ENCODE results near the gene CTAG2. TPM values are rescaled to one million over a fixed set of nuclear protein-coding genes. Genes with fewer than 3 reads are reported as not detected.

Gene CTAG2
- total RNA-seq, 2 experiments from 2014 or later, result not detected

GRCh38 chrX:154658957-154659356, 5.6 kb upstream of the CTAG2 start:
- Histone ChIP-seq H3K4me3 (ENCODE audit: low read length) (no peak overlapping the region), H3K9me3 (ENCODE audit: control insufficient read depth in 1 of 2, insufficient read depth in 1 of 2, low read length in 2 of 2) (no peaks in the 10 kb centered on the region), H3K36me3 (ENCODE audit: insufficient read depth, low read length) (no peaks in the 10 kb centered on the region), H3K27me3 (ENCODE audit: control insufficient read depth in 1 of 2, insufficient read depth in 2 of 2, low read length in 2 of 2) (no peaks in the 10 kb centered on the region), H3K4me1 (ENCODE audit: insufficient read depth, low read length) (no peaks in the 10 kb centered on the region), H3K27ac (ENCODE audit: low read depth in 1 of 2, low read length in 2 of 2) (no peak overlapping the region)
- Mint-ChIP-seq H3K27me3 (no peaks in the 10 kb centered on the region), H3K27ac (no peak overlapping the region), H3K4me1 (ENCODE audit: low read depth) (no peaks in the 10 kb centered on the region), H3K36me3 (ENCODE audit: low read depth) (no peaks in the 10 kb centered on the region), H3K9me3 (no peaks in the 10 kb centered on the region), H3K4me3 (no peak overlapping the region)
- ChIA-PET POLR2A (no interaction called here), CTCF (no interaction called here)
- intact Hi-C loops (cut with DNase I, micrococcal nuclease), result no loop called here
- no peak for DNase-seq
- TF ChIP-seq, protein P1, sequence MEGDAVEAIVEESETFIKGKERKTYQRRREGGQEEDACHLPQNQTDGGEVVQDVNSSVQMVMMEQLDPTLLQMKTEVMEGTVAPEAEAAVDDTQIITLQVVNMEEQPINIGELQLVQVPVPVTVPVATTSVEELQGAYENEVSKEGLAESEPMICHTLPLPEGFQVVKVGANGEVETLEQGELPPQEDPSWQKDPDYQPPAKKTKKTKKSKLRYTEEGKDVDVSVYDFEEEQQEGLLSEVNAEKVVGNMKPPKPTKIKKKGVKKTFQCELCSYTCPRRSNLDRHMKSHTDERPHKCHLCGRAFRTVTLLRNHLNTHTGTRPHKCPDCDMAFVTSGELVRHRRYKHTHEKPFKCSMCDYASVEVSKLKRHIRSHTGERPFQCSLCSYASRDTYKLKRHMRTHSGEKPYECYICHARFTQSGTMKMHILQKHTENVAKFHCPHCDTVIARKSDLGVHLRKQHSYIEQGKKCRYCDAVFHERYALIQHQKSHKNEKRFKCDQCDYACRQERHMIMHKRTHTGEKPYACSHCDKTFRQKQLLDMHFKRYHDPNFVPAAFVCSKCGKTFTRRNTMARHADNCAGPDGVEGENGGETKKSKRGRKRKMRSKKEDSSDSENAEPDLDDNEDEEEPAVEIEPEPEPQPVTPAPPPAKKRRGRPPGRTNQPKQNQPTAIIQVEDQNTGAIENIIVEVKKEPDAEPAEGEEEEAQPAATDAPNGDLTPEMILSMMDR (IDR thresholded peaks at IDR 0.05), result no peak
- ATAC-seq (ENCODE audit: poor library complexity), result no peak

GRCh38 chrX:154658187-154658586, 4.8 kb upstream of the CTAG2 start:
- intact Hi-C loops (cut with DNase I, micrococcal nuclease), result no loop called here
- CTCF ChIA-PET, result no interaction called here
- TF ChIP-seq, protein P1 (IDR thresholded peaks at IDR 0.05), result no peak

GRCh38 chrX:154657226-154657805, 3.9 kb upstream of the CTAG2 start:
- no peaks in the 10 kb centered on the region for H3K36me3 Mint-ChIP-seq (ENCODE audit: low read depth)
- H3K27ac Mint-ChIP-seq, result no peak overlapping the region
- H3K36me3 ChIP-seq (ENCODE audit: insufficient read depth, low read length), result no peaks in the 10 kb centered on the region
- H3K9me3 ChIP-seq (ENCODE audit: control insufficient read depth in 1 of 2, insufficient read depth in 1 of 2, low read length in 2 of 2), result no peaks in the 10 kb centered on the region
- ATAC-seq (ENCODE audit: poor library complexity) (no peak), DNase-seq (no peak)
- CTCF ChIA-PET, result no interaction called here
- H3K4me1 Mint-ChIP-seq (ENCODE audit: low read depth), result no peaks in the 10 kb centered on the region
- no peaks in the 10 kb centered on the region for H3K4me1 ChIP-seq (ENCODE audit: insufficient read depth, low read length)
- H3K4me3 Mint-ChIP-seq, result no peak overlapping the region
- POLR2A ChIA-PET, result no interaction called here
- H3K4me3 ChIP-seq (ENCODE audit: low read length), result no peak overlapping the region
- H3K27ac ChIP-seq (ENCODE audit: low read depth in 1 of 2, low read length in 2 of 2), result no peak overlapping the region
- TF ChIP-seq, protein P1 (IDR thresholded peaks at IDR 0.05), result no peak
- intact Hi-C loops (cut with DNase I, micrococcal nuclease), result no loop called here
- H3K9me3 Mint-ChIP-seq, result no peaks in the 10 kb centered on the region
- H3K27me3 ChIP-seq (ENCODE audit: control insufficient read depth in 1 of 2, insufficient read depth in 2 of 2, low read length in 2 of 2), result no peaks in the 10 kb centered on the region
- no peaks in the 10 kb centered on the region for H3K27me3 Mint-ChIP-seq

More at GRCh38 chrX:154658187-154658586, 4.8 kb upstream of the CTAG2 start:
- H3K36me3 Mint-ChIP-seq (ENCODE audit: low read depth), result no peaks in the 10 kb centered on the region
- Histone ChIP-seq H3K27me3 (ENCODE audit: control insufficient read depth in 1 of 2, insufficient read depth in 2 of 2, low read length in 2 of 2) (no peaks in the 10 kb centered on the region), H3K36me3 (ENCODE audit: insufficient read depth, low read length) (no peaks in the 10 kb centered on the region), H3K4me3 (ENCODE audit: low read length) (no peak overlapping the region), H3K9me3 (ENCODE audit: control insufficient read depth in 1 of 2, insufficient read depth in 1 of 2, low read length in 2 of 2) (no peaks in the 10 kb centered on the region), H3K4me1 (ENCODE audit: insufficient read depth, low read length) (no peaks in the 10 kb centered on the region), H3K27ac (ENCODE audit: low read depth in 1 of 2, low read length in 2 of 2) (no peak overlapping the region)
- H3K4me3 Mint-ChIP-seq, result no peak overlapping the region
- H3K27me3 Mint-ChIP-seq, result no peaks in the 10 kb centered on the region
- POLR2A ChIA-PET, result no interaction called here
- H3K4me1 Mint-ChIP-seq (ENCODE audit: low read depth), result no peaks in the 10 kb centered on the region
- H3K9me3 Mint-ChIP-seq, result no peaks in the 10 kb centered on the region
- ATAC-seq (ENCODE audit: poor library complexity) (no peak), DNase-seq (no peak)
- H3K27ac Mint-ChIP-seq, result no peak overlapping the region
